ENCODE data around the gene UBE2QL1.

Gene UBE2QL1

GRCh38 chr5:6430418-6431028, 18.1 kb upstream of the UBE2QL1 start:
- no peak for DNase-seq

DNA sequence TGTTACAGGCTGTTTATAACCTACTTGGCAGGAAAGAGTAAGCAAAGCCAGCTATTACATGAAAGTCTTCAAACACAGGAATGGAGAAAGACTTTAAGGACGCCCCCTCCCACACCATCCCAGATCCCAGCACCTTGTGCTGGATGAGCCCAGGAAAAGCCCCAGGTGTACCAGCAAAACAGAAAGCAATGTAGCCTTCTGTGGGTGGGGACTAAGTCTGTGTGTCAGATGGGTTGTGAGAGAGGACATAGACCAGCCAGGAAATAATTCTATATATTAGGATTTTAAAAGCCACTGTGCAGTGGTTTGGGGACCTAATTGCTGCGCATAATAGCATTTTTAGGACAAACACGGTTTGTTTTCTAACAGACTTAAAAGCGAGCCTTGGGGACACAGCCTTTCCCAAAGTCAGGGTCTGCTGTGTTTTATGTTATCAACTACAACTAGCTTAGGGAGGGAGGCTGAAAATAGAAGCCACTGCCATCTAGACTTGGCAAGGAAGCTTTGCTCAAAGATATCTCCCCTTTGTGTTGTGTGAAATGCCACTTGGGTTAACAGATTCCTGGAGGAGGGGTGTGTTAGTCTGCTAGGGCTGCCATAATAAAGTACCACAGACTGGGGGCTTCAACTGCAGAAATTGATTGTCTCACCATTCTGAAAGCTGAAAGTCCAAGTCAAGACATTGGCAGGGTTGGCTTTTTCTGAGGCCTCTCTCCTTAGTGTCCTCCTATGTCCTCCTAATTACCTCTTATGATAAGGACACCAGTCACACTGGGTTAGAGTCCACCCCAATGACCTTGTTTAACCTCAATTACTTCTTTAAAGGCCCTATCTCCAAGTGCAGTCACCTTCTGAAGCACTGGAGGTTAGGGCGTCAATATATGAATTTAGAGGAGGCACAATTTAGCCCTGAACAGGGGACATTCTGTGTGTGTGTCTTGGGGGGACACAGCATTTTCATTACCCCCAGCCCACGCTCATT, 17.2 kb upstream of the UBE2QL1 start:
- DNase-seq = no peak

- no peak for DNase-seq
These were observed 16.5 kb upstream of the UBE2QL1 start for GRCh38 chr5:6432206-6432605.

DNA sequence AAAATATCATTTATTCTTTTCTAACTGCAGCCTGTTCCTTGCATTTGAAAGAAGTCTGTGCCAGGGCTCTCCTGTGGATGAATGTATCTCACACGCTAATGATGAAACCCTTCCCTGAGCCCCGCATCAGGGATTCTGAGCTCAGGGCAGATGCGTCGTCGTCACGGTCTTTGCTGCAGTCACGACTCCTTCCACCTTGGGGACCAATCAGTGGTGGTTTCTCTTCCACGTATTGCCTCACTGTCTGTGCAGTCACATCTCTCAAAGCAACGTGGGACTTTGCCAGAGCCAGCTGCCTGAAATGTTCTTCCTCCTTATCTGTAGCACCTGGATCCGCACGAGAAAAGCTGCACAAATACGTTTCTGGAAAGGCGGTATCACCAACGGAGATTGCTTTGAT, 13.9 kb upstream of the UBE2QL1 start:
- DNase-seq = no peak

DNA sequence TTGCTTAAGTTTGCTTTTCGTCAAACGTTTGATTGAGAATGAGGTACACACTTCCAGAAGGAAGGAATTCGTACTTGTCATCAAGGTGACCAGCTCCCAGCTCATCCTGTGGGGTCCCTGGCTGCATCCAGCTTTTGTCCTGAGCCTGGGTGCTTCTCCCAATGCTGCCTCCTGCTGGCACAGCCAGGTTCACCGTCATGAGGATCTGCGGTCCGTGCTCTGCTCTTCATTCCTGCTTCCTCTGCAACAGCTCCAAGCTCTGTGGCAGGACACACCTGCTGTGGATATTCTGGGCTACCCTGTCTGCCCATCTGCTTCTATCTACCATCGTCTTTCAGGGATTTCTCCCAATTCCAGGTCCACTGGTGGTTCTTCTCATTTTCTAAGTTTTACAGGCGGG, 13.3 kb upstream of the UBE2QL1 start:
- DNase-seq = no peak

GRCh38 chr5:6436715-6437331, 11.8 kb upstream of the UBE2QL1 start:
- DNase-seq = no peak

DNA sequence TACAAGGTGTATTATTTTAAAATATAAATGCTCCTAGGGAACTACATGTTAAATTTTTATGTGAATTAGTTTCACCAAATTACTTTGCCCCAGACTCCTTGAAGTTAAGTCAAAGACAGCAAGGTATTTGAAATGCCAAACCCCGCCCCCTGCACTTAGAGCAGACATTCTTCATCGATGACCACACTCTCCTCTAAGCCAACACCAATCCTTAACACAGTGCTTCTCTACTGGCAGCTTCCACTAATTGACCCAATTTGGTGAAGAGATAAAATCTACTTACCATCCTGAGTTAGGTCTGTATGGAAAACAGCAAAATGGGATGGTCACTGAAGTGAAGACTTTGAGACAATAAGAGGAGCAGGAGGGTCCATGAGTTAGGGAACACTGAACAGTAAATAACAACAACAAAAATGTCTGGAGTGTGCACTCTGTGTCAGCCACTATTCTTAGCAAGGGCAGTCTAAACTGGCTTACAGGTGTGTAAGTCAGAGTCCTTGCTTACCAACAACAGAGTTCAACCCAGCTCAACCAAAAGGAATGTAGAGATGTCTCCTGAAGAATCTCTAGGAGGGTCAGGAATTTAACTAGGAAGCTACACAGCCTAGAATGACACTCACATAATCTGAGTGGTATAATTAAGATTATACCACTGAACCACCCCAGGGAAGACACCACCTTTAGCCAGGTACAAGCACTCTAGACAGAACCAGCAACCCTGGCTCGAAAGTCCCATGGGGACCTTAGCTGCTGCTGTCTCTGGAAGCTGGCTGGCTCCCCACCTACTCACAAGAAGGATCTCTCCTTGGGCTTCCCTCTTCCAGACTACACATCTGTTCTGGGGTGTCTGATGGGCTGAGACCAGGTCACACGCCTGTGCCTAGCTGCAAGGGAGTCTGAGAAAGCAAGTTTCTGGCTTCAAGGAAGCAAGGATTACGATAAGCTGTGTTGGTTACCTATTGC, 8.8 kb upstream of the UBE2QL1 start:
- no peak for DNase-seq

- no peak for DNase-seq
These were observed 6.3 kb upstream of the UBE2QL1 start for GRCh38 chr5:6442333-6442732.

GRCh38 chr5:6443326-6443725, 5.3 kb upstream of the UBE2QL1 start:
- DNase-seq = no peak

DNA sequence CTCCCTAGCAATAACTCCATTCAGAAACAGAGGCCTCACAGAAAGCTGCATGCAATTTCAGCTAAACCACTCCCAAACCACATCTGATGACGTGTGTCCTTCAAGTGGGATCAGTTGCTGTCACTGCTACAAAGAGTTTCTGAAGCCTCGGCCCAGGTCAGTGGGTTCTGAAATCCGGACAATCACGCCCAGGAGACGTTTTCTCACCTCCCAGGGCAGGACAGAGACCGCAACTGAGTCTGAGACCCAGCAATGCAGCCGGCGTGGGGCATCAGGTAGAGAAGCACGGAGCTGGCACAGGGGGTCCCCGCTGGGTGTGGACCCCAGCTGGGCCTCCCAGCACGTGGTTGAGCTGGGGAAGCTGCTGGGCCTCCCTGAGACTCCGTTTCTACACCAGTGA, 2.6 kb upstream of the UBE2QL1 start:
- DNase-seq = no peak

DNA sequence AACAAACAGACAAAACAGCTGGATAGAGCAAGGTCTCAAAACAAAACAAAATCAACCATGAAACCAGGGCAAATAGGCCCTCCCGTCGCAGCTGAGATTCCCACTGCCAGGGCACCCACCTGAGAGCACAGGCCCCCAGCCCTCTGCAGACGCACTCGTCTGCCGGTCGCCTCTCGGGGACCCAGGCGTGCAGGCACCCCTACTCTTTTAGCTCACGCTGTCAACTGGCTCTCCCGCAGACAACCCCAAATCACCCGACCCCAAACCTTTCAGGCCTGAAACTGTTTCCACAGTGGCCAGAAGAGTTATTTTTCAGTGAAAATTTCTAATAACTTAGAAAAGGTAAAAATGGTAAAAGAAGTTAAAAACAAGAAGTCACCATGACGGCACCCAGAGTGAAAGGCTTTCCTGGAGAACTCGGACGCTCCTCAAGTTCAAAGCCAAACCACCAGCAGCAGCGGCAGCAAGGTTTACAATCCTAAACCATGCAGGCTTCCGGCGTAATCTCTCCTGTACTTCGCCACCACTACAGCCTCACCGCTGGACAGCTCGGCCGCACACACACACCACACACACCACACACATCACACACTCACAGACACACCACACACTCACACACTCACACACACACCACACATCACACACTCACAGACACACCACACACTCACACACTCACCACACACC, 1.9 kb upstream of the UBE2QL1 start:
- no peak for DNase-seq

- no peak for DNase-seq
These were observed 1.1 kb upstream of the UBE2QL1 start for GRCh38 chr5:6447384-6448140.

DNA sequence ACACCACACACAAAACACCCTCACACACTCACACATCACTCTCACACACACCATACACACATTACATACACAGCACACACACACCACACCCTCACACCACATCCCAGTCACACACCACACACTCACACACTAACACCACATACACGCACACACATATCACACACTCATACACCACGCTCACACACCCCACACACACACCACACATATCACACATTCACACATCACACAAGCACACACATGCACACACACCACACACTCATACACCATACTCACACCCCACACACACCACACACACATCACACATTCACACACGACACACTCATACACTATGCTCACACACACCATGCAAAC, 543 bp upstream of the UBE2QL1 start:
- no peak for DNase-seq

DNA sequence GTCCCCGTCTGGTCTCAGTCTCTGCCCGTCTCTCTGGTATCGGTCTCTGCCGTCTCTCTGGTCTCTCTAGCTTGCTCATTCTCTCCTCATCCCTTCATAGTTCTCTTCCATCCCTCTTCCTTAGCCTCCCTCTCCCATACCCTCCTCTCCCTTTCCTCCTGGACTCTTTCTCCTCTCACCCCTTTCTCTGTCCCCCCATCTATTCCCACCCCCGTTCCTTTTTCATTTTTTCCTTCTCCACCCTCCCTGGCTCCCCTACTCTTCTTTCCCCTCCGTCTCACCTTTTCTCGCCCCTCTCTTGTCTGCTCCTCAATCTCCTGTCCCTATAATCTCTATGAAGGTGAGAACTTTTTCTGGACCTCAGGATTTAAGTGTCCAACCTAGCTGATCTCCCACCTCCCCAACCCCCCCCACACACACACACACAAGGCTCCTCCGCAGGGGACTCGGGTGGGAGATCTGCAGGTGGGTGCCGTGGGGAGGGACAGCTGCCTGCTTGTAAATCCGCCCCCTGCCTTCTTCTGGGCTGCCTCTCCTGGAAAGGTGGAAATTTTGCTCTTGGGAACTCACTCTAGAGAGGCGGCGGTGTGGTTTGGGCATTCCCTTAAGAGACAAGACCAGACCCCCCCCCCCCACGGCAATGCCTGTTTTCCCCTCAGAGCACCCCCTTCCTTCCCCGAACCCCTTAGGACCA, 953 bp downstream of the UBE2QL1 start:
- DNase-seq = no peak

- DNase-seq = no peak
These were observed 1.7 kb downstream of the UBE2QL1 start for GRCh38 chr5:6450319-6450833.

GRCh38 chr5:6452622-6453504, 4.2 kb downstream of the UBE2QL1 start:
- no peak for DNase-seq

- DNase-seq = no peak
These were observed 5.4 kb downstream of the UBE2QL1 start for GRCh38 chr5:6453937-6454560.

GRCh38 chr5:6454628-6455053, 6.0 kb downstream of the UBE2QL1 start:
- no peak for DNase-seq

Measured in central memory CD4-positive, alpha-beta T cell (primary cell).